ENCODE measurements around the gene SCNN1B.

Gene SCNN1B

DNA sequence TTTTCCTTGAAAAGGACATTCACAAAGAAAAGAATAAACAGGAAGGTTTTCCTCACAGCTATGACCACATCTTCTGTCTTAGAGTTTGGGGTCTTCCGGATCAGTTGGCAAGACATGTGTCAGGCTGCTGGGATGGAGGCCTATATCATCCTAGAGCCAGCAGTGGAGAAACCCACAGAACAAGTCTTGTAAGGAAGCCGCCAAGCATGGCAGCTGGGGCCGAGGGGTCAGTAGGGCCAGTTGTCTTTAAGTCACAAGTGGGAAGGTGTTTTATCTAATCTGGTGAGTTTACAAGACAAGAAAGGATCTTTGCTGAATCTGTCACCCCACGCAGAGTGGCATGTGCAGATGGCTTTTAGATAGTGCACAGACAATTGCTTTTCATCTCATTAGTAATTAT lies 25.7 kb downstream of the SCNN1B start:
- Histone ChIP-seq H3K27me3 (ENCODE audit: control insufficient read depth, insufficient read depth, low read length) (peaks cover 6% of the 10 kb centered on the region), H3K4me1 (ENCODE audit: control insufficient read depth, insufficient read depth, low read length) (no peaks in the 10 kb centered on the region), H3K4me2 (ENCODE audit: low read length) (no peak overlapping the region), H3K36me3 (ENCODE audit: insufficient read depth, low read length) (no peaks in the 10 kb centered on the region), H3K4me3 (ENCODE audit: low read length) (no peak overlapping the region), H3K9me3 (replicated peaks; ENCODE audit: low read length) (no peaks in the 10 kb centered on the region), H3K9ac (ENCODE audit: low read depth, low read length) (no peak overlapping the region)

DNA sequence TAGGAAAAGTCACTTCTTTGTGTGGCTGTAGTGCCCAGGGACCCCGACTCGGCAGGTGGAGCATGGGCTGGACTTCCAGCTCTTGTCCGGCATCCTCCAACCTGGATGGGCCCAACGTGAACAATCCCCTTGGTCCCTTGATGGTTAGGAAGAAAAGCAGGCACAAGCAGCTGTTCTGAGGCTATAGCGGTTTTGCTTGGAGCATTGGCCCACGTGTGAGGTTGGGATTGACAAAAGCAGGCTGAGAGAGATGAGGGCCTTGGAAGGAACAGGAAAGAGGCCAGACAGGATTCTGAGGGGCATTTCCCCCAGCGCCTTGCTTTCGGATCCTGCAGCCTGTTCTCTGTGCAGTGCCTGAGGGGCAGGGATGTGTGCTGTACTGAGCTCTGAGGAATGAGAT lies 28.1 kb downstream of the SCNN1B start:
- no peak overlapping the region for H3K9ac ChIP-seq (ENCODE audit: low read depth, low read length)
- no peak overlapping the region for H3K4me3 ChIP-seq (ENCODE audit: low read length)
- no peak overlapping the region for H3K4me2 ChIP-seq (ENCODE audit: low read length)
- H3K27me3 ChIP-seq (ENCODE audit: control insufficient read depth, insufficient read depth, low read length): no peaks in the 10 kb centered on the region
- no peaks in the 10 kb centered on the region for H3K9me3 ChIP-seq (replicated peaks; ENCODE audit: low read length)
- no peaks in the 10 kb centered on the region for H3K4me1 ChIP-seq (ENCODE audit: control insufficient read depth, insufficient read depth, low read length)
- no peaks in the 10 kb centered on the region for H3K36me3 ChIP-seq (ENCODE audit: insufficient read depth, low read length)

DNA sequence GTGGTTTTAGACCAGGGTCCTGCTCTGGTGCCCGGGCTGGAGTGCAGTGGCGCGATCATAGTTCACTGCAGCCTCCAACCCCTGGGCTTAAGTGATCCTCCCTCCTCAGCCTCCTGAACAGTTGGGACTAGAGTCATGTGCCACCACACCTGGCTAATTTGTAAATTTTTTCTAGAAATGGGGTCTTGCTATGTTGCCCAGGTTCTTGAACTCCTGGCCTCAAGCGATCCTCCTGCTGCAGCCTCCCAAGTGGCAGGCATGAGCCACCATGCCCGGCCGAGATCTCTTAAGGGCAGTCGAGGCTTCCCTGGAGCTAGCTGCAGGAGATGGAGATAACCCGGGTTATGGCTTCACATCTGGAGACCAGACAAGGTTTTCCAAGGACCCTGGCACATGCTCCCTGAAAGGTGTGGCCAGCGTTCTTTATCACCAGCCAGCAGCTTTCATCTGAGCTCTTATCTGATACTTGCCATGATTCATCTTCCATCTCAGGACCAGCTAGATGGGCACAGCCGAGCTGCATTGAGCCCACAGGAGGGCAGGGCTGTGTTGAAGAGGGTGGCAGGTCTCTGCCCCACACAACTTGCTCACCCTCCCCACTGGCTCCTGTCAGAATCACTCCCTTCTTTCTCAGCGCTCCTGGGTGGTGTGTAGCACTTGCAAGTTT lies 28.6 kb downstream of the SCNN1B start:
- Histone ChIP-seq H3K9me3 (replicated peaks; ENCODE audit: low read length) (no peaks in the 10 kb centered on the region), H3K9ac (ENCODE audit: low read depth, low read length) (no peak overlapping the region), H3K4me1 (ENCODE audit: control insufficient read depth, insufficient read depth, low read length) (no peaks in the 10 kb centered on the region), H3K36me3 (ENCODE audit: insufficient read depth, low read length) (no peaks in the 10 kb centered on the region), H3K4me3 (ENCODE audit: low read length) (no peak overlapping the region), H3K4me2 (ENCODE audit: low read length) (no peak overlapping the region), H3K27me3 (ENCODE audit: control insufficient read depth, insufficient read depth, low read length) (no peaks in the 10 kb centered on the region)

DNA sequence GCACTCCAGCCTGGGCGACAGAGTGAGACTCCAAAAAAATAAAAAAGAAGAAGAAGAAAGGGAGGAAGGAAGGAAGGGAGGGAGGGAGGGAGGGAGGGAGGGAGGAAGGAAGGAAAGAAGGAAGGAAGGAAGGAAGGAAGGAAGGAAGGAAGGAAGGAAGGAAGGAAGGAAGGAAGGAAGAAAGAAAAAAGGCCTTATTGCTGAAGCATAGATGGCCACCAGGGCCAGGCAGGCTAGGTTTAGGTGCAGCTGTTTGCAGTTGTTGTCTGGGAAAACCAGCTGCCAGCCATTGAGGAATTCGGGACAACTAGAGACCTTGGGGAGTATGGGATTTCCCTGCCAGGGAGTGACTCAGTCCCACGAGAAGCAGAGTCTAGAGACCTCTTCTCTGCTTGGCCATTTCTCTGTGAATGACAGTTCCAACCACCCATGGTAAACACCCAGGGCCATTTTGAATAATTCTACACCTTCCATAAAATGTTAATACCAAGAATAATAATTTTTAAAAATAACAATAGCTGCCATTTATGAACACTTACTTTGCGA lies 31.0 kb downstream of the SCNN1B start:
- H3K9me3 ChIP-seq (replicated peaks; ENCODE audit: low read length): no peaks in the 10 kb centered on the region
- H3K4me3 ChIP-seq (ENCODE audit: low read length): no peak overlapping the region
- H3K27me3 ChIP-seq (ENCODE audit: control insufficient read depth, insufficient read depth, low read length): no peaks in the 10 kb centered on the region
- no peak overlapping the region for H3K9ac ChIP-seq (ENCODE audit: low read depth, low read length)
- no peak overlapping the region for H3K4me2 ChIP-seq (ENCODE audit: low read length)
- no peaks in the 10 kb centered on the region for H3K36me3 ChIP-seq (ENCODE audit: insufficient read depth, low read length)
- no peaks in the 10 kb centered on the region for H3K4me1 ChIP-seq (ENCODE audit: control insufficient read depth, insufficient read depth, low read length)

DNA sequence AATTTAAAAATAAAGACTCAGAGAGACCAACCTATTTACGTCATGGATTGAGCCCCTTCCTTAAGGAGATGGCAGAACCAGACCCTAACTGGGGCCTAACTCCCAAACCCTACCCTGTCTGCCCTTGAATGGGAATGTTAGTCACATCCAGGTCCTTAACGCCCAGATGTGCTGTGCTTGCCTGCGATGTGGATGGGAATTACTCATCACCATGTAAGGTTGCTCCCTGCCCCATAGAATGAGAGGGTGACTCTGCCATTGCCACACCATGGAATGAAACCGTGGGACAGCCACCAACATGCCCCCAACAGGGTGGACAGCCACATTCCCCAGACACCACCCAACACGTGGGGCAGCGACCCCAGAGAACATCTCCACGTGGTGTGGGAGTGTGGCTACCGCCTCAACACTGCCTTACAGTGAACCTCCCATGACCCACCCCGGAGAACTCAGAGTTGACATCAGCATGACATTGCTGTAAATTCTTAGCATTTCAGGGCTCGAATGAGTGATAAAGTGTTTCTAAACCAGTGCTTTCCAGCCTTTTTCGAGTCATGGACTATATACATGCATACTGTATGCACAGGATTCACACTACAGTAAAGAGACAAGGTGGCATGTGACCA lies 31.8 kb downstream of the SCNN1B start:
- no peak overlapping the region for H3K4me2 ChIP-seq (ENCODE audit: low read length)

DNA sequence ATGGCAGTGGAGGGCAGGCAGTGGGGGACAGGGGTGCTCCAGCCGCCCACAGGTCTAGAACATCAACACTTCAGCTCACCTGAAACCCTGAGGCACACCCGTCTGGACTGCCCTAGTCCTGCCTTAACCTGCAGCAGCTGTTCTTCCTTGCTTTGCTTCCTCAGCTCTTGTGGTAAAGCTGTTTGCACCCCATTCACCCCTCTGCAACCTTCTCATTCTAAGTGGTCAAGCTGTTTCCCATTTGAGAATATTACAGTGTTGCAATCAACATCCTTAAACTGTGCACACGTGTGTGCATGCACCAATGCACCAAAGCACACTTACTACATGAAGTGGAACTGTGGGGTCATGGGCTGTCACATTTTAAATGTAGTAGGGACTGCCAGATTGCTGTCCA lies 32.4 kb downstream of the SCNN1B start:
- H3K9ac ChIP-seq (ENCODE audit: low read depth, low read length): no peak overlapping the region

More for the DNA sequence above, 31.8 kb downstream of the SCNN1B start:
- Histone ChIP-seq H3K4me1 (ENCODE audit: control insufficient read depth, insufficient read depth, low read length) (no peaks in the 10 kb centered on the region), H3K27me3 (ENCODE audit: control insufficient read depth, insufficient read depth, low read length) (peaks cover 3% of the 10 kb centered on the region), H3K4me3 (ENCODE audit: low read length) (no peak overlapping the region), H3K9me3 (replicated peaks; ENCODE audit: low read length) (no peaks in the 10 kb centered on the region), H3K36me3 (ENCODE audit: insufficient read depth, low read length) (no peaks in the 10 kb centered on the region), H3K9ac (ENCODE audit: low read depth, low read length) (no peak overlapping the region)

DNA sequence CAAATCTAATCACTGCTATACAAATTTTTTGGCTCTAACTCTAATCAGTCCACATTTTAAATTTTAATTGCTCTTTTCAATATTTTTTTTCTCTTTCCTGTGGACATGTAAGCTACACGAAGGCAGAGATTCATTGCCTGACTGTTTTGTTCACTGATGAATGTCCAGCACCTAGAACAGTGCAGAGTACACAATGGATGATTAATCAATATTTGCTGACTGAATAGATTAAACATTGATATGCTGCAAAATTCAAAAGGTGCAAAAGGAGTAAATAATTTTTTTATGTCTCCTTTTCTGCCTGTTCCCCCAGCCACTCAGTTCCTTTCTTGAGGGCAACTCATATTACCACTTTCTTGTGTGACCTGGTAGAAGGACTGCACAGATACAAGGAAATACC lies 32.8 kb downstream of the SCNN1B start:
- H3K36me3 ChIP-seq (ENCODE audit: insufficient read depth, low read length): no peaks in the 10 kb centered on the region
- no peak overlapping the region for H3K4me2 ChIP-seq (ENCODE audit: low read length)
- H3K4me1 ChIP-seq (ENCODE audit: control insufficient read depth, insufficient read depth, low read length): no peaks in the 10 kb centered on the region
- H3K27me3 ChIP-seq (ENCODE audit: control insufficient read depth, insufficient read depth, low read length): peaks cover 3% of the 10 kb centered on the region
- no peak overlapping the region for H3K4me3 ChIP-seq (ENCODE audit: low read length)
- H3K9me3 ChIP-seq (replicated peaks; ENCODE audit: low read length): no peaks in the 10 kb centered on the region
- no peak overlapping the region for H3K9ac ChIP-seq (ENCODE audit: low read depth, low read length)

More for the DNA sequence above, 32.4 kb downstream of the SCNN1B start:
- Histone ChIP-seq H3K36me3 (ENCODE audit: insufficient read depth, low read length) (no peaks in the 10 kb centered on the region), H3K27me3 (ENCODE audit: control insufficient read depth, insufficient read depth, low read length) (peaks cover 3% of the 10 kb centered on the region), H3K4me1 (ENCODE audit: control insufficient read depth, insufficient read depth, low read length) (no peaks in the 10 kb centered on the region), H3K4me2 (ENCODE audit: low read length) (no peak overlapping the region), H3K4me3 (ENCODE audit: low read length) (no peak overlapping the region), H3K9me3 (replicated peaks; ENCODE audit: low read length) (no peaks in the 10 kb centered on the region)

DNA sequence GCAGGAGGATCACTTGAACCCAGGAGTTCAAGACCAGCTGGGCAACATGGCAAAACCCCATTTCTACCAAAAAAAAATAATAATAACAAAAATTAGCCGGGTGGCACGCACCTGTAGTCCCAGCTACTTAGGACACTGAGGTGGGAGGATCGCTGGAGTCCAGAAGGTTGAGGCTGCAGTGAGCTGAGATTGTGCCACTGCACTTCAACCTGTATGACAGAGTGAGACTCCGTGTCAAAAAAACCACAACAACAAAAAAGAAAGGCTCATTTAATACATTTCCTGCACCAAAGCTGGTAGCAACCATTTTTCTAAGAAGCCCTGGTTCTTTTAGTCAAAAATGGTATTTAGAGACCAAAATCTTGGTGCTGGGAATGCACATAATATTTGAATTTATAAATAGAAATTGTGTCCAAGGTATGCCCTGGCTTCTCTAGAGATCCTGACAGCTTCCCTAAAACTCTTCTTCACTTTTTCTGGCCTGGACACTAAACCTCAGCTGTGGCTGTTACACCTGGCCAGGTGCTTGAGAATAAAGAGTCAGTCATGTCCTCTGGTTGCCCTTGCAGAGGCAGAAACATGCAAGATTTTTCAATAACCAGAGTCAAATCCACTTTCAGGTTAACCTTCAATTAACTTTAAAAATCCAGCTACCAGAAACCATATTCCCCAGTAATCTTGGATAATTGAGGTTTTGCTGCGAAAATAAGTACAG lies 35.9 kb downstream of the SCNN1B start:
- Histone ChIP-seq H3K4me3 (ENCODE audit: low read length) (no peak overlapping the region), H3K4me2 (ENCODE audit: low read length) (no peak overlapping the region), H3K36me3 (ENCODE audit: insufficient read depth, low read length) (no peaks in the 10 kb centered on the region), H3K27me3 (ENCODE audit: control insufficient read depth, insufficient read depth, low read length) (peaks cover 14% of the 10 kb centered on the region), H3K9ac (ENCODE audit: low read depth, low read length) (no peak overlapping the region), H3K9me3 (replicated peaks; ENCODE audit: low read length) (no peaks in the 10 kb centered on the region), H3K4me1 (ENCODE audit: control insufficient read depth, insufficient read depth, low read length) (no peaks in the 10 kb centered on the region)

DNA sequence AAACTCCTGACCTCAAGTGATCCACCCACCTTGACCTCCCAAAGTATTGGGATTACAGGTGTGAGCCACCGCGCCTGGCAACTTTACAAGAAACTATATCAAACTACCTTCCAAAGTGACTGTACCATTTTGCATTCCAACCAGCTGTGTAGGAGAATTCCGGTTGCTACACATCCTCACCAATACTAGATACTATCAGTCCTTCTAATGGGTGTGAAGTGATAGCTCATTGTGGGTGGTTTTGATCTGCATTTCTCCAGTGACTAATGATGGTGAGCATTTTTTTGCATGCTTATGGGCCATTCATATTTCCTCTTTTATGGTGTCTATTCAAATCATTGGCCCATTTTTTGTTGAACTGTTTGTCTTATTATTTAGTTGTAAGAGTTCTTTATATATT lies 37.7 kb downstream of the SCNN1B start:
- no peaks in the 10 kb centered on the region for H3K4me1 ChIP-seq (ENCODE audit: control insufficient read depth, insufficient read depth, low read length)
- H3K27me3 ChIP-seq (ENCODE audit: control insufficient read depth, insufficient read depth, low read length): peaks cover 14% of the 10 kb centered on the region
- H3K9ac ChIP-seq (ENCODE audit: low read depth, low read length): no peak overlapping the region
- H3K9me3 ChIP-seq (replicated peaks; ENCODE audit: low read length): no peaks in the 10 kb centered on the region
- H3K36me3 ChIP-seq (ENCODE audit: insufficient read depth, low read length): no peaks in the 10 kb centered on the region
- no peak overlapping the region for H3K4me3 ChIP-seq (ENCODE audit: low read length)
- H3K4me2 ChIP-seq (ENCODE audit: low read length): no peak overlapping the region

DNA sequence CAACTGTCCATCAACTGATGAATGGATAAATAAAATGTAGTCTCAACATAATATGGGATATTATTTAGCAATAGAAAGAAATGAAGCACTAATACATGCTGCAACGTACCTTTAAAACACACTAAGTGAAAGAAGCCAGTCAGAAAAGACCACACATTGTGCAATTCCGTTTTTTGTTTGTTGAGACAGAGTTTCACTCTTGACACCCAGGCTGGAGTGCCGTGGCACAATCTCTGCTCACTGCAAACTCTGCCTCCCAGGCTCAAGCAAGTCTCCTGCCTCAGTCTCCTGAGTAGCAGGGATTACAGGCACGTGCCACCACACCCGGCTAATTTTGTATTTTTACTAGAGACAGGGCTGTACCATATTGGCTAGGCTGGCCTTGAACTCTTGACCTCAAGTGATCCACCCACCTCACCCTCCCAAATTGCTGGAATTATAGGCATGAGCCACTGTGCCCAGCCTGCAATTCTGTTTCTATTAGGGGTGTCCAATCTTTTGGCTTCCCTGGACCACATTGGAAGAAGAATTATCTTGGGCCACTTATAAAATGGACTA lies 40.1 kb downstream of the SCNN1B start:
- Histone ChIP-seq H3K4me1 (ENCODE audit: control insufficient read depth, insufficient read depth, low read length) (no peaks in the 10 kb centered on the region), H3K4me2 (ENCODE audit: low read length) (no peak overlapping the region), H3K9me3 (replicated peaks; ENCODE audit: low read length) (no peaks in the 10 kb centered on the region)

More for the DNA sequence above, 40.1 kb downstream of the SCNN1B start:
- H3K27me3 ChIP-seq (ENCODE audit: control insufficient read depth, insufficient read depth, low read length): peaks cover 17% of the 10 kb centered on the region
- H3K36me3 ChIP-seq (ENCODE audit: insufficient read depth, low read length): no peaks in the 10 kb centered on the region
- H3K9ac ChIP-seq (ENCODE audit: low read depth, low read length): no peak overlapping the region
- H3K4me3 ChIP-seq (ENCODE audit: low read length): no peak overlapping the region

Data from skeletal muscle satellite cell (primary cell).